ENCODE data around the gene NR4A3.

Gene NR4A3

DNA sequence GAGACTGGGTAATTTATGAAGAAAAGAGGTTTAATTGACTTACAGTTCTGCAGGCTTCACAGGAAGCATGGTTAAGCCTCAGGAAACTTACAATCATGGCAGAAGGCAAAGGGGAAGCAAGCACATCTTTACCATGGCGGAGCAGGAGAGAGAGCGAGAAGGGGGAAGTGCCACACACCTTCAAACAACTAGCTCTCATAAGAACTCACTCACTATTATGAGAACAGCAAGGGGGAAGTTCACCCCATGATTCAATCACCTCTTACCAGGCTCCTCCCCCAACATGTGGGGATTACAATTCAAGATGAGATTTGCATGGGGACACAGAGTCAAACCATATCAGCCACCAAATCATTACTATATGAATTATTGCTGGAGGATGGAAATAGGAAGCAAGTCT is 54.5 kb downstream of the NR4A3 start:
- Histone ChIP-seq H3K9me2 (replicated peaks; ENCODE audit: insufficient read depth, low read length) (no peaks in the 10 kb centered on the region), H3K36me3 (replicated peaks; ENCODE audit: insufficient read depth, low read length) (no peaks in the 10 kb centered on the region), H3K4me2 (ENCODE audit: low read depth, low read length) (no peak overlapping the region), H3K27me3 (replicated peaks; ENCODE audit: insufficient read depth, low read length) (no peaks in the 10 kb centered on the region), H3K27ac (ENCODE audit: low read length) (no peak overlapping the region), H3F3A (ENCODE audit: insufficient read depth, low read length) (no peaks in the 10 kb centered on the region), H3K4me3 (ENCODE audit: low read length) (no peak overlapping the region), H3K79me2 (ENCODE audit: low read length) (no peaks in the 10 kb centered on the region), H3K9me3 (replicated peaks; ENCODE audit: insufficient read depth, low read length) (no peaks in the 10 kb centered on the region), H4K20me1 (ENCODE audit: insufficient read depth, low read length) (no peaks in the 10 kb centered on the region), H3K4me1 (ENCODE audit: low read length) (no peaks in the 10 kb centered on the region), H3K9ac (ENCODE audit: low read length) (no peak overlapping the region), H2AFZ (ENCODE audit: low read length) (no peak overlapping the region)
- no peak for TF ChIP-seq EZH2 (optimal IDR thresholded peaks at IDR 0.05; ENCODE audit: low read depth, low read length)
- TF ChIP-seq, protein P1, sequence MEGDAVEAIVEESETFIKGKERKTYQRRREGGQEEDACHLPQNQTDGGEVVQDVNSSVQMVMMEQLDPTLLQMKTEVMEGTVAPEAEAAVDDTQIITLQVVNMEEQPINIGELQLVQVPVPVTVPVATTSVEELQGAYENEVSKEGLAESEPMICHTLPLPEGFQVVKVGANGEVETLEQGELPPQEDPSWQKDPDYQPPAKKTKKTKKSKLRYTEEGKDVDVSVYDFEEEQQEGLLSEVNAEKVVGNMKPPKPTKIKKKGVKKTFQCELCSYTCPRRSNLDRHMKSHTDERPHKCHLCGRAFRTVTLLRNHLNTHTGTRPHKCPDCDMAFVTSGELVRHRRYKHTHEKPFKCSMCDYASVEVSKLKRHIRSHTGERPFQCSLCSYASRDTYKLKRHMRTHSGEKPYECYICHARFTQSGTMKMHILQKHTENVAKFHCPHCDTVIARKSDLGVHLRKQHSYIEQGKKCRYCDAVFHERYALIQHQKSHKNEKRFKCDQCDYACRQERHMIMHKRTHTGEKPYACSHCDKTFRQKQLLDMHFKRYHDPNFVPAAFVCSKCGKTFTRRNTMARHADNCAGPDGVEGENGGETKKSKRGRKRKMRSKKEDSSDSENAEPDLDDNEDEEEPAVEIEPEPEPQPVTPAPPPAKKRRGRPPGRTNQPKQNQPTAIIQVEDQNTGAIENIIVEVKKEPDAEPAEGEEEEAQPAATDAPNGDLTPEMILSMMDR (IDR thresholded peaks at IDR 0.05; ENCODE audit: low read length): no peak
- no peak for TF ChIP-seq EZH2phosphoT487 (IDR thresholded peaks at IDR 0.05; ENCODE audit: low read length)
- DNase-seq: no peak

- H3K4me2 ChIP-seq (ENCODE audit: low read depth, low read length): no peak overlapping the region
- H3K27ac ChIP-seq (ENCODE audit: low read length): no peak overlapping the region
- no peaks in the 10 kb centered on the region for H3K27me3 ChIP-seq (replicated peaks; ENCODE audit: insufficient read depth, low read length)
- DNase-seq: no peak
- H3K36me3 ChIP-seq (replicated peaks; ENCODE audit: insufficient read depth, low read length): no peaks in the 10 kb centered on the region
- no peaks in the 10 kb centered on the region for H3F3A ChIP-seq (ENCODE audit: insufficient read depth, low read length)
- no peaks in the 10 kb centered on the region for H3K9me3 ChIP-seq (replicated peaks; ENCODE audit: insufficient read depth, low read length)
- H3K4me3 ChIP-seq (ENCODE audit: low read length): no peak overlapping the region
- H3K4me1 ChIP-seq (ENCODE audit: low read length): no peaks in the 10 kb centered on the region
- no peak overlapping the region for H3K9ac ChIP-seq (ENCODE audit: low read length)
- H3K79me2 ChIP-seq (ENCODE audit: low read length): no peaks in the 10 kb centered on the region
- H3K9me2 ChIP-seq (replicated peaks; ENCODE audit: insufficient read depth, low read length): no peaks in the 10 kb centered on the region
- H2AFZ ChIP-seq (ENCODE audit: low read length): no peak overlapping the region
- TF ChIP-seq, protein P1 (IDR thresholded peaks at IDR 0.05; ENCODE audit: low read length): no peak
- TF ChIP-seq EZH2 (optimal IDR thresholded peaks at IDR 0.05; ENCODE audit: low read depth, low read length) (no peak), EZH2phosphoT487 (IDR thresholded peaks at IDR 0.05; ENCODE audit: low read length) (no peak)
- H4K20me1 ChIP-seq (ENCODE audit: insufficient read depth, low read length): no peaks in the 10 kb centered on the region
Observed at GRCh38 chr9:99878651-99879050, 57.0 kb downstream of the NR4A3 start.

- DNase-seq: no peak
- Histone ChIP-seq H3K27me3 (replicated peaks; ENCODE audit: insufficient read depth, low read length) (no peaks in the 10 kb centered on the region), H3K4me2 (ENCODE audit: low read depth, low read length) (no peak overlapping the region), H3K36me3 (replicated peaks; ENCODE audit: insufficient read depth, low read length) (no peaks in the 10 kb centered on the region), H3F3A (ENCODE audit: insufficient read depth, low read length) (no peaks in the 10 kb centered on the region), H3K79me2 (ENCODE audit: low read length) (no peaks in the 10 kb centered on the region), H2AFZ (ENCODE audit: low read length) (no peak overlapping the region), H3K9ac (ENCODE audit: low read length) (no peak overlapping the region), H3K9me2 (replicated peaks; ENCODE audit: insufficient read depth, low read length) (no peaks in the 10 kb centered on the region), H3K4me1 (ENCODE audit: low read length) (no peaks in the 10 kb centered on the region), H3K27ac (ENCODE audit: low read length) (no peak overlapping the region), H3K4me3 (ENCODE audit: low read length) (no peak overlapping the region), H3K9me3 (replicated peaks; ENCODE audit: insufficient read depth, low read length) (no peaks in the 10 kb centered on the region), H4K20me1 (ENCODE audit: insufficient read depth, low read length) (no peaks in the 10 kb centered on the region)
- TF ChIP-seq EZH2phosphoT487 (IDR thresholded peaks at IDR 0.05; ENCODE audit: low read length): no peak
- TF ChIP-seq EZH2 (optimal IDR thresholded peaks at IDR 0.05; ENCODE audit: low read depth, low read length): no peak
- TF ChIP-seq, protein P1 (IDR thresholded peaks at IDR 0.05; ENCODE audit: low read length): no peak
Observed at GRCh38 chr9:99881769-99882168, 60.1 kb downstream of the NR4A3 start.
